Testis (tissue), 3 donors: ENCODE results near the gene GRIN1. TPM values are rescaled to one million over a fixed set of nuclear protein-coding genes. Genes with fewer than 3 reads are reported as not detected.

Source experiments
- DNase-seq: peaks from one replicate; pipeline ENCODE4 v3.0.0-alpha.2; 2019
- H3K27ac ChIP-seq, 2 donors: fragments of 200-600 bp; sonication (generic); one replicate each; pipeline ENCODE4 v1.5.1; 2019
- H3K27me3 ChIP-seq: fragments of 200-600 bp; sonication (generic); one replicate; pipeline ENCODE4 v1.5.1; 2019
- H3K36me3 ChIP-seq: fragments of 200-600 bp; sonication (generic); one replicate; pipeline ENCODE4 v1.5.1; 2017; ENCODE audit warnings: low read depth; ENCODE audit errors: missing control alignments
- H3K4me1 ChIP-seq: fragments of 200-600 bp; sonication (generic); one replicate; pipeline ENCODE4 v1.5.1; 2019
- H3K4me3 ChIP-seq, 2 donors: fragments of 200-600 bp; sonication (generic); one replicate each; pipeline ENCODE4 v1.5.1; 2017 to 2019
- H3K9me3 ChIP-seq: fragments of 200-600 bp; sonication (generic); one replicate; pipeline ENCODE4 v1.5.1; 2017
- CTCF ChIP-seq, 3 experiments: fragments of 450-650 bp in 2 of 3; fragments of 200-600 bp in 1 of 3; sonication (generic) in 1 of 3; IDR thresholded peaks; one replicate each; pipeline ENCODE4 v1.5.1; 2016 to 2019; ENCODE audit warnings: antibody characterized with exemption in 3 of 3, mild to moderate bottlenecking in 2 of 3, moderate library complexity in 1 of 3
- POLR2A ChIP-seq: fragments of 450-650 bp; IDR thresholded peaks from one replicate; pipeline ENCODE4 v1.6.1; 2017; ENCODE audit warnings: antibody characterized with exemption, mild to moderate bottlenecking, moderate library complexity
- WGBS, 2 donors: methylation state at CpG; one replicate each; pipeline ENCODE4 v1.1.5; 2018; 5-methylcytosine and 5-hydroxymethylcytosine counted together
- intact Hi-C: fragments of 100-400 bp; cut with DNase I; formaldehyde crosslinking; loops from one replicate; pipeline ENCODE4 v1.15.1; 2023; ENCODE audit warnings: low total_unique reads
- polyA plus RNA-seq: library from polyadenylated mRNA; stranded (reverse); fragments of 350-450 nt; fragmentation: Illumina TruSeq; extraction: RNeasy Lipid Tissue Mini Kit (QIAGEN cat#74804); gene quantifications from one replicate; pipeline ENCODE4 v1.2.3, GENCODE V29; 2014; ENCODE audit warnings: low read depth, low replicate concordance; ENCODE audit not compliant: insufficient read depth
- total RNA-seq, 2 donors: library from RNA; depleted of rRNA; stranded (reverse); fragments of >200 nt; gene quantifications; one replicate each; pipeline ENCODE4 v1.2.3, GENCODE V29; 2016

GRIN1 gene
- total and polyA plus RNA-seq, 3 donors from 2014 or later, result 0.79 to 3.8 (median 1.5) TPM

GRCh38 chr9:137145731-137146526 is 7.0 kb downstream of the GRIN1 start:
- H3K27ac ChIP-seq, result no peak overlapping the region
- no peaks in the 10 kb centered on the region for H3K4me1 ChIP-seq
- no peak for TF ChIP-seq POLR2A
- no peak for TF ChIP-seq CTCF (IDR thresholded peaks at IDR 0.05)
- no peaks in the 10 kb centered on the region for H3K27me3 ChIP-seq
- DNase-seq, result no peak
- 62 to 65% methylated on average over 25 to 48 of the region's 49 CpGs for WGBS, 2 donors
- no peaks in the 10 kb centered on the region for H3K36me3 ChIP-seq
- intact Hi-C loops, result no loop called here
- no peak overlapping the region for H3K4me3 ChIP-seq
- H3K9me3 ChIP-seq, result no peaks in the 10 kb centered on the region

GRCh38 chr9:137146527-137146918 is 7.6 kb downstream of the GRIN1 start:
- Histone ChIP-seq H3K4me3 (no peak overlapping the region), H3K27me3 (no peaks in the 10 kb centered on the region), H3K27ac (no peak overlapping the region), H3K4me1 (no peaks in the 10 kb centered on the region), H3K9me3 (no peaks in the 10 kb centered on the region), H3K36me3 (no peaks in the 10 kb centered on the region)
- intact Hi-C loops, result no loop called here
- WGBS, 2 donors, result 68 to 74% methylated on average over 3 to 9 of the region's 9 CpGs
- DNase-seq, result no peak
- TF ChIP-seq POLR2A, result no peak

- H3K27me3 ChIP-seq, result no peaks in the 10 kb centered on the region
- 82 to 89% methylated on average over 23 to 26 of the region's 26 CpGs for WGBS, 2 donors
- TF ChIP-seq CTCF (IDR thresholded peaks at IDR 0.05) (no peak), POLR2A (no peak)
- intact Hi-C loops, result no loop called here
- no peak overlapping the region for H3K4me3 ChIP-seq
- DNase-seq, result no peak
- no peaks in the 10 kb centered on the region for H3K36me3 ChIP-seq
- no peak overlapping the region for H3K27ac ChIP-seq
- no peaks in the 10 kb centered on the region for H3K4me1 ChIP-seq
- H3K9me3 ChIP-seq, result no peaks in the 10 kb centered on the region
Measured at GRCh38 chr9:137147091-137147792, 8.3 kb downstream of the GRIN1 start.

GRCh38 chr9:137147793-137148160 is 8.8 kb downstream of the GRIN1 start:
- intact Hi-C loops, result no loop called here
- H3K4me1 ChIP-seq, result no peaks in the 10 kb centered on the region
- DNase-seq, result no peak
- no peaks in the 10 kb centered on the region for H3K9me3 ChIP-seq
- no peak overlapping the region for H3K4me3 ChIP-seq
- H3K27ac ChIP-seq, result no peak overlapping the region
- WGBS, 2 donors, result 40 to 41% methylated on average over 18 to 24 of the region's 24 CpGs
- H3K36me3 ChIP-seq, result no peaks in the 10 kb centered on the region
- TF ChIP-seq POLR2A (no peak), CTCF (IDR thresholded peaks at IDR 0.05) (no peak)
- H3K27me3 ChIP-seq, result no peaks in the 10 kb centered on the region

GRCh38 chr9:137148242-137148641 is 9.3 kb downstream of the GRIN1 start:
- Histone ChIP-seq H3K27ac (no peak overlapping the region), H3K4me3 (no peak overlapping the region), H3K4me1 (no peaks in the 10 kb centered on the region), H3K36me3 (no peaks in the 10 kb centered on the region), H3K9me3 (no peaks in the 10 kb centered on the region), H3K27me3 (no peaks in the 10 kb centered on the region)
- intact Hi-C loops, result no loop called here
- no peak for DNase-seq
- WGBS, 2 donors, result 64 to 80% methylated on average over 7 to 25 of the region's 27 CpGs
- TF ChIP-seq CTCF (IDR thresholded peaks at IDR 0.05), result no peak
- TF ChIP-seq POLR2A, result no peak
